Stimulated activated CD8-positive, alpha-beta memory T cell treated with anti-CD3 and anti-CD28 coated beads, Interleukin-2, amount 100 ng/mL, for 48 hours (primary cell): Measurements from ENCODE around the gene MAP3K1.
A peak's percentile ranks its signal among the peaks of the same experiment; 100 is the strongest.

ENCODE experiments used
- DNase-seq, 2 donors: peaks; one replicate each; pipeline ENCODE4 v3.0.0-alpha.2; 2020; ENCODE audit warnings: low read depth in 2 of 2

MAP3K1 gene

DNA sequence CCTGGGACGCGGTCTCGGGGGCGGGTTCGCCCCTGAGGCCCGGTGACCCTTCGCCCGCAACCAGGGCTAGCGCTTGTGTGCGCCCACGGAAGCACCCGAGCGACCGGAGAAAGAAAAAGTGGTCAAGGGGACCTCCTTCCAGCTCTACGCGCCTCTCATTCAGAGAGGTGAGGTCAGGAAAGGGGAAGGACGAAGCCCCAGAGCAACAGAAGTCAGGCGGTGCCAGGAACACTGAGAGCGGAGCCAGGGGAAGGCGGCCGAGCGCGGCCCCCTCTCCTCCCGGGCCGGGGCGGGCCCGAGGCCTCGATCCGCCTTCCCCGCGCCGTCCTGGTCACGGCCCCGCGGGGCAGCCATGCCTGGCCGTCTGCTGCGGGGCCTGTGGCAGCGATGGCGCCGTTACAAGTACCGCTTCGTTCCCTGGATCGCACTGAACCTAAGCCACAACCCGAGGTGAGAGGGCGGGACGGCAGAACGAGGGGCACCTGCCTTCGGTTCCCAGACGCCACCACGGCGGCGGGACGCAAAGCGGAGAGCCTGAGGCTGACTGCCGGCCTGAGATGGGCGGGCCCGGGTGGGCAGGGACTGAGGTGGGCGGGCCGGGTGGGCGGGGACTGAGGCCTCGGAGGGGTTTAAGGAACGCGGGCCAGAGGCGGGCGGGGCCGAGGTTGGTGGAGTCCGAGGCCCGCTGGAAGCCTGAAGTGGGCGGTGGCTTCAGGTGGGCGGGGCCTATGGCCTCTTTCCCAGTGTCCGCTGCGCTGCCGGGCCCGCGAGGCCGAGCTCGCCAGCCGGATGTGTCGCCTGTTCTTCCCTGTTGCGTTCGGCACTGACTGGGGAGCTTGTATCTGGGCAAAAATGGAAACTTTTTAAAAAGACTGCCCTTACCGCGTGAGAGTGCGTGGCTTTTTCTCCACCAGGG, 94.2 kb downstream of the MAP3K1 start, which contains the start of gene SETD9:
Gene SETD9, plus strand, starts transcription at position 303 of the 916 bp plus-strand sequence. Its CDS starts 50 bp downstream, at position 353.
- peak; percentile 91 to 93 for DNase-seq

DNA sequence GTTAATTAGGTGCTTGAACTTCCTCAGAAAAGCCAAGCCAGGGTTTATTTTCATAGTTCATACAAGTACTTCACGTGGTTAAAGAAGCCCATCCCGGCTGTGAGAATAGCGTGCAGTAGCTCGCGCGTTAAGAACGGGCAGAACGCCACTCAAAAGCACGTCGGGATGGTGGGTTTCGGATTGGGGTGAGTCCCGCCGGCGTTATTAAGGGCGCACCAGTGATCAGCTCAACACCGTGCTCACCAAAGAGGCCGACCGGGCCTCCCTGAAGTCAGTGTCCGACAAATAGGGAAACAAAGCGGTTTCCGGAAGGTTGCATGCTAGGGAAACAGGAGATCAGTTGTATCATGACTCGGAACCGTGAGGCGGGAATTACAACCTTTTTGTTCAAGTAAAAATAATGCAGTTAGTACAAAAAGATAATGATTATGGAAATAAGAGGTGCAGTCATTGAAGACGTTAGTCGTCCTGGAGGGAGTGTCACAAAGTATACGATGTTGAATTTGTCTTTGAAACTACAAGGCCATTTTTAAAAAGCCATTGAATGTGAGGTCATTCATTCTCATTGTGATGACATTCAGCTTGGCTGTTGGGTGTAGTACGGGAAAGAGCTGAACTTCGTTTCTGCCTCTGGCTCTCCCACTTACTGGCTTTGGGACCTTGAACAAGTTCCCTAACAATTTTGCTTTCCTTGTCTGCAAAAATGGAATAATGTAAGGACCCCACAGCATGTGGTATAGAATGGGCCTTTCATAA, 95.0 kb downstream of the MAP3K1 start:
- peak; percentile 17 to 18 for DNase-seq

DNA sequence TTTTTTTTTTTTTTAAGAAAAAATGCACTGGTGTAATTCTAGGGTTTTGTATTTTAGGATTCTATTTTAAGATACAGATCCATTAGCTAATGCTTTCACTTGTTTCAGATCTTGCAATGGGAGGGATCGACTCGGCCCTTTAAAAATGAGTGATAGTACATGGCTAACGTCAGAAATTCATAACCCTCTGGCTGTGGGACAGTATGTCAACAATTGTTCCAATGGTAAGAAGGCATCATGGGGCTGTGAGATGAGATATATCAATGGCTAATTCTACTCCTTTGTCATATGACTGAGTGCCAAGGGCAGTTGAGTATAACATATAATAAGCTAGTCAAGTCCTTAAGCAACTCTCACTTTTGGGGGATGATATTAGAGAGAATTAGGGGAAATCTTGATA, 98.4 kb downstream of the MAP3K1 start:
- no peak for DNase-seq

DNA sequence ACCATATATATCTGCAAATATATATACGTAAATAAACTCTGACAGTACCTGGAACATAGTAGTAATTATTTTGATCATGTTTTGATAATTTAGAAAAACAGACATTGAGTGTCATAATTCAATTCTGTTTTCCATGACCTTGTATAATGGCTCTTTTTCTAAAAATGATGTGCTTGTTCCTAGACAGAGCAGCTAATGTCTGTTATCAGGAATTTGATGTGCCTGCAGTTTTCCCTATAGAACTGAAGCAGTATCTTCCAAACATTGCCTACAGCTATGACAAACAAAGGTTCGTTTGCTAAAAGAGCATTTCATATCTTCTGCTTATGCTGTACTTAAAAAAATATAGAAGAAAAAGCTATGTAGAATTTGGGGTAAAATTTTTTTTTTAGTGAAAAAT, 99.3 kb downstream of the MAP3K1 start:
- no peak for DNase-seq

DNA sequence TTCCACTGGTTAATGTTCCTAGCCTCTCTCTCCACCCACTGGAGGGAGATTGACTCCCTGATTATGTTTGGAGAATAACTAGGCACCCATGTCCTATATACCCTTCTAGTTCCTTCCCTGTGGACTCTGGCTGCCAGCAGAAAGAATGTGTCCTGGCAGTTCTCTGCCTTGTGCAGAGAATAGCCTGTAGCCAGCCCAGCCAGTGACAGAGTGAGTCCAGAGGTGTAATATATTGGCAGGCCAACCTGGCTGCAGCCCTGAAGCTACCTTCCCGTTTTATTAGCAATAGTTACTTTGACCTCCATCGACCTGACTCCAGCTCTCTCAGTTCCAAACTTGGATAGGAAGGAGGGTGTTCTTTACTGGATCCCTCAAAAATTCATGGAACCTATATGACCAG, 102.2 kb downstream of the MAP3K1 start:
- DNase-seq: no peak

DNA sequence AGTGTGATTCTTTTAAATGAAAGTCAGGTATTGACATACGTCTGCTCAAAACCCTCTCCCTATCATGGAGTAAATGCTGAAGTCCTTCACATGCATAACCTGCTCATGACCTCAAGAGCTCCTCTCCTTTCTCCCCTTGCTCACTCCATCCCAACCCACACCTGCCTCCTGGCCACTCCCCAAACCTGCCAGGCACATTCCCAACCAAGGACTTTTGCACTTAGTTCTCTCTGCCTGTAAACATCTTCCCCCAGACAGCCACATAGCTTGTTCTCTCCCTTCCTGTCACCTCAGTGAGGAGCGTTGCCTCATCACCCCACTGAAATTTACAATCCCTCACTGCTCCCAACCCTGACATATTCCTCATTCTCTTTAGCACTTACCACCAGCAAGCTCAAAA, 102.7 kb downstream of the MAP3K1 start:
- DNase-seq: no peak

DNA sequence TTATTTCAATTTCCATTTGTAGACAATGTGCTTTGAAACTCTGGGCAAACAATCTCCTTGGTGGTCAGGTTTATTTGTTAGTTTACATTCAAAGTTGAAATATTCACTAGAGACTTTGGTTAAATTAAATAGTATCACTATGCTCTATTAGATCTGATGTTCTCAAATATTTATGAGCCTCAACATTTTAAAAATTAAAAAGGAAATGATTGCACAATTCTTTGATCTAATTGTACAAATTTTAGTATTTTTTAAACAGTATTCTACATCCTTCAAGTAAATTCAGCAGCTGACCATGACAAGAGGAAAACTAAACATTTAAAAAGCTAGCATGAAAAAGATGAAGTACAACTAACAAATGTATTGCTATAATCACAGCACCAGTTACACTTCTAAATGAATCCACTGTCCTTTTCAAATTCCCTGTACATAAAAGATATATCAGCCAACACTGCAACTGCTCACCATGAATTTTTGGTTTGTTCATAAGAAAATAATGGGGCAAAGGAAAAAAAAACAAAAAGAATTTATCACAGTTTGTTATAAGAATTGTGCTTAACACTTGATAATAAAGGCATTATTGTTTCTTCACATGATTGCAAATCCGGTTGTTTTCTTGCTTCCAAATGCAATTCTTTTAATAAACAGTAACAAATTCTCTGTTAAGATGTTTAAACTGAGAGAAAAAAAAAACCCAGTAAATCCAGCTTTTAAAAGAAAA, 104.8 kb downstream of the MAP3K1 start:
- no peak for DNase-seq

DNA sequence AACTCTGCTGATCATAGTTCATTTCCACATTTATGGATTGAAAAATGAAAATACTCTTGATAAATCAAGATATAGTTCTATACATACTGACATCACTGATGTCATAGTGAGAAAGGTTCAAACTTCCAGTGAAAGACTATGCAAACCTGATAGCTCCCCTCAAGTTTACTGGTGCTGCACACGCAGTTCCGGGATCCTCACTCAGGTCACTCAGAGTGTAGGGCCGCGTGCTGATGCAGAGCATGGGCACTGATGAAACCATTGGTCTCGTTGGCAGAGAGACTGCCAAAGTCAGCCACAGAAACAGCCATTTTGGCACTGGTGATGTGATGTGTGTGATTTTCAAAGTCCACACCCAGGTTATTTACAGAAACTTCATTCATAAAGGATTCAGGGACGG, 107.6 kb downstream of the MAP3K1 start:
- DNase-seq: no peak

DNA sequence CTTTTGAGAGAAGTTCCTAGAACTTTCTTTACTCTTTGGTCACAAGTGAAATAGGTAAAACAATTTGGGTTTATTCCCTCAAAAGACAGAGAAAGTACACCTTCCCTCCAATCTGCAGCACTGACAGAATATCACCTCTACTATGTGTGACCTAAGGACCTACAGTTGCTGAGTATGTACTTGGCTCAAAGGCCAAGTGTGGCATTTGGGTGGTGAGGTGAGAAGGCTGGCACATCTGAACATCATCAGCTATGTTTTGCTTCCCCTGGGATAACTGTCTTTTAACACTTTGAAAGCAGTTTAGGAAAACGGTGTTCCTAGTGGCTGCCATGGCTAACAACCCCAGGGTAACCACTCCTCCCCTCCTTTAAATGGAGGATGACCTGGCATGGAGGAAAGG, 119.0 kb downstream of the MAP3K1 start:
- no peak for DNase-seq

DNA sequence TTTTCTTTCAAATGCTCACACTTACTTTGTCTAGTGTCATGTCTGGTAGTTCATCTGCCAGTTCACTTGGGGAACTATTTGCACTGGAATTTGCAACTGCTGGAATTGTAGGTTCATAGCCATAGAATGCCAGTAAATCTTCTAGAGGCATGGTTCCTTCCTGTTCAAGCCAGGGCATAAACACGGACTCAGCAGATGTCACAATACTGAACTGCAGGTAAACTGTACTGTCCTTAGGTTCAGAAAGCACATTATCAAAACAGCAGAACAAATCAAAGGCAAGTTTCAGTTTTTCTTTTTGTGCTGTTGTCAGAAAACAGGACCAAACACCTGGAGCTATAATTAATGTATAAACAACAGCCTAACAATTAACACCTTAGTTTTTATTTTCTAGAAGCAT, 123.5 kb downstream of the MAP3K1 start:
- DNase-seq: no peak

DNA sequence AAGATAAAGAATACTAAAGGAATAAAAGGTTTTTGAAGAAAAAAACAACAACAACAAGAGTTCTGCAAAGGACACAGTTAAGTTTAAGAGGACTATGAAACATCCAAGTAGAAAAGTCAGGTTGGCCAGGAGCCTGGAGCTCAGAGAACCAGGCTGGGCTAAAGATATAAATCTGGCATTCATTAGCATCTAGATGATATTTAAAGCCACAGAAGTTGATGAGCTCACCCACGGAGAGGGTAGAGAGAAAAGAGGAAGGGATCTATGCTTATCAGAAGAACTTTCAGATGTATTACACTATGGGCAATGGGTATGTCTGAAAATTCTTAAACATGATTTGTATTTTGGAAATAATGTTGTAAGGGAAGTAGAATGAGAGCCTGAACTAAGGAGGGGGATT, 126.6 kb downstream of the MAP3K1 start:
- no peak for DNase-seq
